C4-2B (cell line): Measurements from ENCODE around the gene INS.

Source experiments
- ZFX ChIP-seq: fragments of 450-650 bp; IDR thresholded peaks from 2 replicates; pipeline ENCODE4 v1.6.1; 2017
- TF ChIP-seq, protein P1 (sequence below): fragments of 450-650 bp; conservative IDR thresholded peaks from 2 replicates; pipeline ENCODE4 v1.5.1; 2017; ENCODE audit warnings: mild to moderate bottlenecking

DNA sequence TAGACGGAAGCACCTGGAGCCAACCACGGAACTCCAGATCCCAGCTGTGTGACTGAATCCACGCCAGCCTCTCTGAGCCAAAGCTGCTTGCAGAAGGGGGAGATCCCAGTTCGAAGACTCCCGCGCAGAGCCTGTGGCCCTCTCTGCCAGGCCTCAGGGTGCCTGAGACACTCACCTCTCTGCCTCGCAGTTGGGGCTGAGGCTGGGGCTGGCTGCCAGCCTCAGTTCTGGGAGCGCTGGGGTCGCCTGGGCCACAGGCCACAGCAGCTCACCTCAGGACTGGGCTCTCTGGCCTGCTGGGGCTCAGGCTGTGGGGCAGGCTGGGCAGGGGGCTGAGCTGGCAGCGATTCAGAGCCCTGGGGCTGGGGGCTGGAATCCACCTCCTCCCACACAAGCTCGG, 13.6 kb downstream of the INS start:
- TF ChIP-seq, protein P1, sequence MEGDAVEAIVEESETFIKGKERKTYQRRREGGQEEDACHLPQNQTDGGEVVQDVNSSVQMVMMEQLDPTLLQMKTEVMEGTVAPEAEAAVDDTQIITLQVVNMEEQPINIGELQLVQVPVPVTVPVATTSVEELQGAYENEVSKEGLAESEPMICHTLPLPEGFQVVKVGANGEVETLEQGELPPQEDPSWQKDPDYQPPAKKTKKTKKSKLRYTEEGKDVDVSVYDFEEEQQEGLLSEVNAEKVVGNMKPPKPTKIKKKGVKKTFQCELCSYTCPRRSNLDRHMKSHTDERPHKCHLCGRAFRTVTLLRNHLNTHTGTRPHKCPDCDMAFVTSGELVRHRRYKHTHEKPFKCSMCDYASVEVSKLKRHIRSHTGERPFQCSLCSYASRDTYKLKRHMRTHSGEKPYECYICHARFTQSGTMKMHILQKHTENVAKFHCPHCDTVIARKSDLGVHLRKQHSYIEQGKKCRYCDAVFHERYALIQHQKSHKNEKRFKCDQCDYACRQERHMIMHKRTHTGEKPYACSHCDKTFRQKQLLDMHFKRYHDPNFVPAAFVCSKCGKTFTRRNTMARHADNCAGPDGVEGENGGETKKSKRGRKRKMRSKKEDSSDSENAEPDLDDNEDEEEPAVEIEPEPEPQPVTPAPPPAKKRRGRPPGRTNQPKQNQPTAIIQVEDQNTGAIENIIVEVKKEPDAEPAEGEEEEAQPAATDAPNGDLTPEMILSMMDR = no peak
- no peak for TF ChIP-seq ZFX
